Astrocyte of the hippocampus (primary cell): Measurements from ENCODE around the gene BTBD9.
A peak's percentile ranks its signal among the peaks of the same experiment; 100 is the strongest.

ENCODE experiments used
- DNase-seq: peaks from one replicate; pipeline ENCODE4 v3.0.0; 2011; ENCODE audit warnings: low read depth, low spot score

The BTBD9 gene

DNA sequence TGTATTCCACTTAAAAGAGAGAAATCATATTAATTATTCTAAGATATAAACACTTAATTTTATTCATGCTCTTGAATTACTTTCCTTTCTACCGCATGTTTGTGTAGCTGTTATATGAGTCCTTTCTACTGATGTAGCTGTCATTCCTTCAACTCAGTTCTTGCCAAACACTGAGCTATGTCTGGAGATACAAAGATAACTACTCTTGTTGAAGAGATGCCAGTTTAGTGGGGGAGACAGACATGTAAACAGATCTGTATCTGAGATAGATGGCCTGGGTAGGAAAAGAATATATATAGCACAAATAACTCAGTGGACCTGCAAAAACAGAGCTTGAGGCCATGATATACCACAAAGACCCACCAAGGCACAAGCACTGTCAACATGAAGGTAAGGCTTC is 157.3 kb downstream of the BTBD9 start:
- peak; percentile 13 for DNase-seq

GRCh38 chr6:38481851-38482250 is 157.9 kb downstream of the BTBD9 start:
- DNase-seq, result no peak

GRCh38 chr6:38481211-38481836 is 158.4 kb downstream of the BTBD9 start:
- DNase-seq, result no peak

- DNase-seq, result no peak
Observed at GRCh38 chr6:38480036-38480435, 159.7 kb downstream of the BTBD9 start.

GRCh38 chr6:38479331-38479730 is 160.4 kb downstream of the BTBD9 start:
- no peak for DNase-seq

DNA sequence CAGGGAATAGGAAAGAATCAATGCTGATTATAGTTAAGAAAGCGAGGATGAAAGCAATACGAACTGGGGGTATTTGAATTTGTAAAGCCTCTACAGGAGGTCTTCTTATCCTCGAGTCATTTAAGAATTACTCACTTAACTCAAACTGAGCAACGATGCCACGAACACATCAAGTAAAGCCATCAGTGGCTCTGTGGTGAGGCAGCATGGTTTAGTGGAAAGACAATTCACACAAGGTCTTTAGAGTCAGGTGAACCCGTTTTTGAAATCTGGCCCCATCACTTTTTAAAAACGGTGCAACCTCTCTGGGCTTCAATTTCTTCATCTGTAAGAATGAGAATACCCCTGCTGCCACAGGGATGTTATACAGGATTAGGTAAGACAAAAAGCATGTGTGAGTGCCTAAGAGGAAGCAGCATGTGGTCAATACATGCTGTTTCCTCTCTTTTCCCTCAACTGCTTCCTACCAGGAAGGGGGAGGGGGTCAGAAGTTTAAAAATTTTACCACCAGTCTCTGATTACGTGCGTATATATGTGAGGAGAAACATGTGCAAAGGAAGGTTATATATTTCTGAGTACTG is 162.0 kb downstream of the BTBD9 start:
- DNase-seq, result no peak

GRCh38 chr6:38476888-38477287 is 162.8 kb downstream of the BTBD9 start:
- no peak for DNase-seq

- DNase-seq, result peak; percentile 11
Observed at GRCh38 chr6:38476141-38476540, 163.6 kb downstream of the BTBD9 start.

DNA sequence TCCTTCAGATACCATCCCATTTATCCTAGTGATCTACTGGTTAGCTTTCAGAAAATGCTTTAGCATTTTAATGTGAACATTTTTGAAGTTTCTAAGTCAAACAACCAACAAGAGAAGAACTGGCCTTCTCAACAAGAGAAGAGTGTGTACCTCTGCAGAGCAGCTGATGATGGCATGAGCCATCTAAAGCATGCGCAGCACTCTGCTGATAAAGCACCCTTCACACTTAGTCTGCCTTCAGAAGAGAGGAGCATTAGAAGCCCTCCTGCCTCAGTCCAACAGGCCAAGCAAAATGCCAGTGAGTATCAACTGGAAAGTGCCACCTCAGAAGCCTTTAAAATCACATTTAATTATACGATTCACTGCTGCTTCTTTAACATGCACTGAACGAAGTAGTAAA is 169.2 kb downstream of the BTBD9 start:
- no peak for DNase-seq

GRCh38 chr6:38467566-38467965 is 172.2 kb downstream of the BTBD9 start:
- DNase-seq, result no peak

DNA sequence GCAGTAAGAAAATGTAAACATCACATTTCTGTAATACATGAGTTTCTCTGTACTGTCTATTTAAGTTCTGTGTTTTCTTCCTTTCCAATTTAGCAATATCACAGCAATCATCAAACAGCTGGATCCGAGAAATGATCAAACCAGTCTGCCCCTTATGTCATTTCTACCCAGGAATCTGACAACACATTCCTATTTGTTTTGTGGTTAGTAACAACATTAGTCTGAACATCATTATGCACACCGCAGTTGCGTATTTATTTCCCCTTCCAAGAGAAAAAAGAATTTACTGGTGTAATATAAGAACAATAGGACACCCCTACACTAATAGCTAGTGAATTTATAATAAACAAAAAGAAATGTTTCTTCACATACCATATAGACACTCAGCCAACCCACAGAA is 179.5 kb downstream of the BTBD9 start:
- DNase-seq, result peak; percentile 81

- DNase-seq, result peak; percentile 48
Observed at GRCh38 chr6:38459291-38459690, 180.4 kb downstream of the BTBD9 start.

DNA sequence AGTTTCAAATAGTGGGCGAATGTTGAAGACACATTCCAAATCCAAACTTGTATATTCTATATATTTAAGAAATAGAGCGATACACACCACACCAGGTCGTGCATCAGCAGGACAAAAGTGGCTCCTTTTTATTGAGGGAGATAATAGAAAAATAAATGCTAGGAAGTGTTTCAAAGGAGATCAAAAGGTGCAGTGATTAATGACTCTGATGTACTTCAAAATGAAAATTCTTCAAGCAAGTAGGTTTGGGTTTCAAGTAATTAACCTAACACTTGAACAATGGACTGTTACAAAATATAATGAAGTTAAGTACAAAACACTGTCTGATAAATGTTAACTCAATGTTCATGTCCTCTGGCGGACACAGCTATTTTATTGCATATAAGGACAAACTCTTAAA is 185.9 kb downstream of the BTBD9 start:
- DNase-seq, result no peak

- no peak for DNase-seq
Observed at GRCh38 chr6:38452816-38453660, 186.7 kb downstream of the BTBD9 start.

GRCh38 chr6:38450717-38451116 is 189.0 kb downstream of the BTBD9 start:
- no peak for DNase-seq

DNA sequence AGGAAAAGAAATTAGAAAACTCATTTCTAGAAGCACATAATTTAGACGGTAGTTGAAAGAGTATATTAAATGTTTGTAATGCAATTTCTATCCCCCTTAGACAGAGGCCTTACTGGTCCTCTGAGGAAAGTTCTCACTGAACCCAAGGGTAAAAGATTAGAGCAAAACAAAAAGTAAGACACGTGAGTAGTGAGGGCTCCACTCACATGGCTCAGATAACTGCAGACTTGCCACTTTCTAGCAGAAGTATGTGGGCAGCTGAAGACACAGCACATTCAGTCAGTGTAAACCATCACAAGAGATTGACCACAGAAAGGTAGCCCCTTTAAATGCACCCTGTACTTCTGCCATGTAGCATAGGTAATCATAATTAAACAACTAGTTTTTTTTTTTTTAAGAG is 193.8 kb downstream of the BTBD9 start:
- no peak for DNase-seq

DNA sequence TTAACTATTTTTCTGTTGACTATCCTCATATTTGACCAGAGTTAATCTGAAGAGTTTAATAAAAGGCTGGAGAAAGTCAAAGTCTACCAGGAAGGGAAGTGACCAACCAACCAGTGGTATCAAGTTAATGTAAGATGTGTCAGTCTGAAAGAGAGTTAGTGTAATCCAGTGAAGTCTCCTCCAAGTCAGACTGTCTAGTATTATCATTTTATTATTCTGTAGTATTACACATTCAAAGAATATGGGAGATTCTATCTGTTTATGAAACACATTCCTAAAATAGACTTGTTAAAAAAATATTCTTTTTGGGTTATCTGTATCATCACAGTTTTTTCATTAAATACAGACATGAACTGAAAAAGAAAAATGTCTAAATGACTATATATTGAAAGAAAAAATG is 194.4 kb downstream of the BTBD9 start:
- DNase-seq, result no peak

GRCh38 chr6:38443352-38444144 is 196.2 kb downstream of the BTBD9 start:
- DNase-seq, result peak; percentile 47

DNA sequence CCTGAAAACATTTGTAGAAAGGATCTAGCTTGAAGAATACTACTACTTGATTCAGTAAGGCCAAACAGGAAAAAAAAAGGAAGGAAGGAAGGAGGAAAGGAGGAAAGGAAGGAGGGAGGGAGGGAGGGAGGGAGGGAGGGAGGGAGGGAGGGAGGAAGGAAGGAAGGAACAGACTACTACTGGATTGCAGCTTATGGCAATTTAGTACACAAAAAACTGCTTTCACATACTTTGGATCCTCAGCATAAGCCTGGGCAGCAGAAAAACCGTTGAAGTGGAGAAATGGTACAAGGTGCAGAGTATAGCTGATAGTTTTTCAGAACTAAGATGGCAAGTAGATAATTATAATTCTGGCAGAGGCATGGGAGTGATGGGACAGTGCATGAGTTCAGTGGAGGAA is 201.6 kb downstream of the BTBD9 start:
- DNase-seq, result no peak

DNA sequence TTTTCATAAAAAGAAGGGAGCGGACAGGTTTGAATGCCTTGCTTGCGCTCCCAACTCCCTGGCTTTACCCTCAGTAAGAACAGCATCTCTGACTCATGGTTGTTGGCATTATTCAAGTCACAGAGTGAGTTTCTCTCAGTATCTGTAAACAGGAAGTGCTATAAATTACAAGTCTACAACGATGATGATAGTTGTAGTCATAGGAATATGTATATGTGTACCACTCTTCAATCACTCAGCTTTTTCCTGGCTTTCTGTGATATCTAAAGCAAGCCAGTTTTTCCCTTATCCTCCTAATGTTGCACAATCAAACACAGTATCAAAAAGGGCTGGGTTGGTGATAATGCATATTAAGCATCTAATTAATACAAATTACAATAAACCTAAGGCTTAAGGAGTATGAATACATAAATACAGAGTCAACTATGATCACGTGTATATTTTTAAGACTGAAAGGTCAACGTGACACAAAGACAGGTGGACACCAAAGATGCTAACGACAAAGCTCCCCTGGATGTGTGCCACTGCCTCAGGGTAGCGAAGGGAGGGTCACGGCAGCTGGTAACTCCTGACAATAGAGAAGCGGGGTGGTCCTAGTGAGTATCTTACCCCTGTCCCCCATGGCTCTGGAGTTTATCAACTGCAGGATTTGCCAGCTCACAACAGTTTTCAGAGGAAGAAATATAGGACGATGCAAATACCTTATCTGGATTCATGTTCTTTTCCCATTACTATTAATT is 202.8 kb downstream of the BTBD9 start:
- DNase-seq, result peak; percentile 63

- no peak for DNase-seq
Observed at GRCh38 chr6:38435330-38435729, 204.4 kb downstream of the BTBD9 start.
